Measurements from ENCODE around the gene ATAT1. TPM values are rescaled to one million over a fixed set of nuclear protein-coding genes. Genes with fewer than 3 reads are reported as not detected.
"Not testable (repeated sequence)": the region's sequence is repeated elsewhere in the genome, so short reads cannot be mapped to it uniquely, and the experiment has no call there.

Gene ATAT1
- total RNA-seq, 1 donor from 2014 or later, result 8.9 TPM

GRCh38 chr6:30647242-30648116, 20.8 kb downstream of the ATAT1 start:
- DNase-seq (ENCODE audit: extremely low read depth, low read depth, low spot score), result no peak

- DNase-seq (ENCODE audit: extremely low read depth, low read depth, low spot score), result no peak
Measured at GRCh38 chr6:30651143-30651542, 24.5 kb downstream of the ATAT1 start.

GRCh38 chr6:30654798-30655742, 28.4 kb downstream of the ATAT1 start:
- no peak for DNase-seq (ENCODE audit: extremely low read depth, low read depth, low spot score)

- no peak for DNase-seq (ENCODE audit: extremely low read depth, low read depth, low spot score)
Measured at GRCh38 chr6:30655743-30656094, 29.0 kb downstream of the ATAT1 start.

GRCh38 chr6:30656513-30656912, 29.8 kb downstream of the ATAT1 start:
- no peak for DNase-seq (ENCODE audit: extremely low read depth, low read depth, low spot score)

GRCh38 chr6:30657454-30657853, 30.8 kb downstream of the ATAT1 start:
- no peak for DNase-seq (ENCODE audit: extremely low read depth, low read depth, low spot score)

- DNase-seq (ENCODE audit: extremely low read depth, low read depth, low spot score), result not testable (repeated sequence)
Measured at GRCh38 chr6:30657922-30658321, 31.2 kb downstream of the ATAT1 start.

- no peak for DNase-seq (ENCODE audit: extremely low read depth, low read depth, low spot score)
Measured at GRCh38 chr6:30664994-30665767, 38.5 kb downstream of the ATAT1 start.

GRCh38 chr6:30666300-30666699, 39.6 kb downstream of the ATAT1 start:
- DNase-seq (ENCODE audit: extremely low read depth, low read depth, low spot score), result not testable (repeated sequence)

GRCh38 chr6:30670760-30671527, 44.3 kb downstream of the ATAT1 start:
- DNase-seq (ENCODE audit: extremely low read depth, low read depth, low spot score), result no peak

- DNase-seq (ENCODE audit: extremely low read depth, low read depth, low spot score), result peak; percentile 98
Measured at GRCh38 chr6:30672445-30673253, 46.0 kb downstream of the ATAT1 start, which contains the start of gene DHX16. Gene DHX16, minus strand, starts transcription at chr6:30673006. Its CDS starts 165 bp downstream, at chr6:30672841.

- DNase-seq (ENCODE audit: extremely low read depth, low read depth, low spot score), result no peak
Measured at GRCh38 chr6:30676660-30677285, 50.1 kb downstream of the ATAT1 start.

- no peak for DNase-seq (ENCODE audit: extremely low read depth, low read depth, low spot score)
Measured at GRCh38 chr6:30678964-30679726, 52.5 kb downstream of the ATAT1 start.

GRCh38 chr6:30679765-30680535, 53.3 kb downstream of the ATAT1 start:
- DNase-seq (ENCODE audit: extremely low read depth, low read depth, low spot score), result no peak

- no peak for DNase-seq (ENCODE audit: extremely low read depth, low read depth, low spot score)
Measured at GRCh38 chr6:30681766-30682142, 55.1 kb downstream of the ATAT1 start.

GRCh38 chr6:30682143-30683117, 55.8 kb downstream of the ATAT1 start:
- DNase-seq (ENCODE audit: extremely low read depth, low read depth, low spot score), result no peak
